ENCODE measurements around the gene ZNF322.

- TF ChIP-seq POLR2A (IDR thresholded peaks at IDR 0.05; ENCODE audit: low read length) (no peak), GATA1 (IDR thresholded peaks at IDR 0.05; ENCODE audit: low read depth, low read length) (no peak)
These were observed 36.1 kb downstream of the ZNF322 start for GRCh38 chr6:26623339-26623859.

Data from erythroblast (primary cell).